ENCODE data around the gene SORBS1. TPM values are rescaled to one million over a fixed set of nuclear protein-coding genes. Genes with fewer than 3 reads are reported as not detected.

The SORBS1 gene
- total RNA-seq, 4 donors from 2014 or later: 35.1 to 53.1 (median 43.3) TPM

- no peak for TF ChIP-seq CTCF (IDR thresholded peaks at IDR 0.05)
- no peak for TF ChIP-seq POLR2A (IDR thresholded peaks at IDR 0.05)
- intact Hi-C loops (cut with DNase I; ENCODE audit: low total_unique reads): loop anchor here (10.0 kb wide), 1 partner anchor 1038 kb away; no protein-coding TSS in a partner anchor
- DNase-seq (ENCODE audit: low spot score in 2 of 2): no peak
- 92 to 95% methylated on average over 2 of the region's 2 CpGs for WGBS, 2 donors
- H3K4me3 ChIP-seq (ENCODE audit: low read depth, poor library complexity, severe bottlenecking): no peak overlapping the region
These were observed 28.6 kb downstream of the SORBS1 start for GRCh38 chr10:95532536-95532935.

GRCh38 chr10:95531994-95532399 lies 29.2 kb downstream of the SORBS1 start:
- WGBS, 2 donors: 50 to 60% methylated on average over 2 of the region's 2 CpGs
- no peak overlapping the region for H3K4me3 ChIP-seq (ENCODE audit: low read depth, poor library complexity, severe bottlenecking)

GRCh38 chr10:95531058-95531809 lies 29.9 kb downstream of the SORBS1 start:
- no peak for TF ChIP-seq CTCF (IDR thresholded peaks at IDR 0.05)
- TF ChIP-seq POLR2A (IDR thresholded peaks at IDR 0.05): no peak

More at GRCh38 chr10:95531994-95532399, 29.2 kb downstream of the SORBS1 start:
- intact Hi-C loops (cut with DNase I; ENCODE audit: low total_unique reads): loop anchor here (10.0 kb wide), 1 partner anchor 1037 kb away; no protein-coding TSS in a partner anchor
- no peak for TF ChIP-seq POLR2A (IDR thresholded peaks at IDR 0.05)
- TF ChIP-seq CTCF (IDR thresholded peaks at IDR 0.05): no peak
- no peak for DNase-seq (ENCODE audit: low spot score in 2 of 2)

GRCh38 chr10:95530561-95530960 lies 30.6 kb downstream of the SORBS1 start:
- no peak for DNase-seq (ENCODE audit: low spot score in 2 of 2)
- 78 to 94% methylated on average over 3 of the region's 4 CpGs for WGBS, 2 donors
- TF ChIP-seq POLR2A (IDR thresholded peaks at IDR 0.05): no peak
- intact Hi-C loops (cut with DNase I; ENCODE audit: low total_unique reads): loop anchor here (10.0 kb wide), 1 partner anchor 1036 kb away; no protein-coding TSS in a partner anchor
- no peak overlapping the region for H3K4me3 ChIP-seq (ENCODE audit: low read depth, poor library complexity, severe bottlenecking)

More at GRCh38 chr10:95531058-95531809, 29.9 kb downstream of the SORBS1 start:
- H3K4me3 ChIP-seq (ENCODE audit: low read depth, poor library complexity, severe bottlenecking): no peak overlapping the region
- intact Hi-C loops (cut with DNase I; ENCODE audit: low total_unique reads): loop anchor here (10.0 kb wide), 1 partner anchor 1036 kb away; no protein-coding TSS in a partner anchor
- WGBS, 2 donors: 62 to 75% methylated on average over 13 of the region's 13 CpGs
- no peak for DNase-seq (ENCODE audit: low spot score in 2 of 2)

- no peak overlapping the region for H3K4me3 ChIP-seq (ENCODE audit: low read depth, poor library complexity, severe bottlenecking)
- intact Hi-C loops (cut with DNase I; ENCODE audit: low total_unique reads): loop anchor here (10.0 kb wide), 1 partner anchor 1035 kb away; no protein-coding TSS in a partner anchor
- no peak for DNase-seq (ENCODE audit: low spot score in 2 of 2)
- TF ChIP-seq POLR2A (IDR thresholded peaks at IDR 0.05) (no peak), CTCF (IDR thresholded peaks at IDR 0.05) (no peak)
- WGBS, 2 donors: 80 to 96% methylated on average over 2 of the region's 2 CpGs
These were observed 31.1 kb downstream of the SORBS1 start for GRCh38 chr10:95530029-95530428.

GRCh38 chr10:95526044-95526443 lies 35.1 kb downstream of the SORBS1 start:
- WGBS, 2 donors: 89 to 94% methylated on average over 6 to 7 of the region's 7 CpGs
- TF ChIP-seq POLR2A (IDR thresholded peaks at IDR 0.05) (no peak), CTCF (IDR thresholded peaks at IDR 0.05) (no peak)
- intact Hi-C loops (cut with DNase I; ENCODE audit: low total_unique reads): no loop called here

More at GRCh38 chr10:95526044-95526443, 35.1 kb downstream of the SORBS1 start:
- no peak overlapping the region for H3K4me3 ChIP-seq (ENCODE audit: low read depth, poor library complexity, severe bottlenecking)
- DNase-seq (ENCODE audit: low spot score in 2 of 2): no peak
